LoVo (cell line): ENCODE data around the gene TBXT.
"Not testable (repeated sequence)": the region's sequence is repeated elsewhere in the genome, so short reads cannot be mapped to it uniquely, and the experiment has no call there.

Experiments used
- DNase-seq: peaks from one replicate; pipeline ENCODE4 v3.0.0-alpha.2; 2016; ENCODE audit warnings: low spot score

The TBXT gene

DNA sequence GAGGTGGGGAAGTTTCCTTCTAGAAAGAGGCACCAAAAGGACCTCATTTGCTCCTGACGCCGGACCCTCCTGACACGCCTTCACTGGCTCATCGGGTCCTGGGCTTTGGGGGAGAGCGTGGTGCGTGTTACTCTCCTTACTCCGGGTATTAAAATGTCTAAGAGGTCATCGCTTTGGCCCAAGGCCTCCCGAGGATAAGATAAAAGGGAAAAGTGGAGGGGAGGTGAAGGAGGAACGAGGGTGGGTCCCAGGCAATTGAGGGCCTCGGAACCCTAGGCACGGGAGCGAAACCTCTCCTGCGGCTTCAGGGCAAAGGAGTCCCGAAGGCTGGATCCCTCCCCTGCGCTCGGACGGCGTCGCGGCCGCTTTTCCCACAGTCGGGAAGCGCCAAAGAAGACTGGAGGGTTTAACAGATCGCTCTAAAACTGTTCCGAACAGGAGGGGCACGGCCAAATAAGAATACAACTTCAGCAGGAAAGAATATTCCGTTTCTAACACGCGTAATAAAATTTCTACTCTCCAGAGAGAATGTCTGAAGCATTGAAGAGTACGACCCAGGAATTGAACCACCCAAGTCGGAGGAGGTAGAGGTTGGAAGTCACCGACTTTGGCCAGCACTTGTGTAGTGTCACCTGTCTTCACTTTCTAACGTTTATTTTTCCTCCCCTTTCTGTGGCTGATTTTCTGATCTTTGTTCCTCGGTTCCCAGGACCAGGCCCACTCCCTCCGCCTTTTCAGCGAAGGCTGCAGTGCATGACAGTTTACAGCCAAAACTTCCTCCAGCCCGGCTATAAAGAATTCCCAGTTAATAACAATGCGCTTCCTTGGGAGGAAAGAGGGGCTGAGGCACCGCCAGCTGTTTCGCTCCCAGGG lies 2.1 kb upstream of the TBXT start:
- no peak for DNase-seq

DNA sequence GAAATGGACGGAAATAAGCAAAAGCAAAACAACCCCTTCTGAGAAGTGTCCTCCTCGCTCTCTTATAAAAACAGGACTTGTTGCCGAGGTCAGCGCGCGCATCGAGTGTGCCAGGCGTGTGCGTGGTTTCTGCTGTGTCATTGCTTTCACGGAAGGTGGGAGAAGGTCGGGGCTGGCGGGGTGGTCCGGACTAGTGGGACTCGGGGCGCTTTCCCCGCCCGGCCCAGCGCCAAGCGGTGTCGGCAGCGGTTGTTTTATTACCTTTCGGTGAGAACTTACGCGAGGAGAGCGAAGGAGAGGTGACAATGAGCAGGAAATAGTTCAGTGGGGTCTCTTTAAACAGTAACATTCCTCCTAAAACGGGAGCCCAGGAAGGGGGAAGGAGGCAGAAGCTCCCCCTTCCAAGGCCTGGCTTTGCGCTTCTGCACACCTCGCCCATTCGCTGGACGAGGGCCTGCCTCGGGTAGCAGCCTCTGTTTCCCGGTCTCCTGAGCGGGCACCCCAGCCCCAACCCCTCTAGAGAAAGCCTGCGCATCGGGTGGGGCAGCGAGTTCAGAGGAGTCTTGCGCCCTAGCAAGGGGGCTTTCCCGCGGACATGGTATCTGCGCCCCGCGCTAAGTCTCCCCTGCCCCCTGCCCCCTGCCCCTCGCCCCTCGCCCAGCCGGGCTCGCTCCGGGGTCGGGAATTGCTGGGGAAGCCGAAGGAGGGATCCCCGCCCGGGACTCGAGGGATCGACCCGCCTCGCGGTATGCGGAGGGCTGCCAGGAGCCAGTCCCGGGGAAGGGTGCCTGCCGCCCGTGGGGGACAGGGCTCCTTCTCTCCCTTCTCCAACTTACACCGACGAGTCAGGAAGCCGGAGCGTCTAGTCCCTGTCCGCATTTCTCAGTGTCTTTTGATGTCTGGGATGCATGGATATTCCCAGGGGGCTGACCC lies 1.2 kb upstream of the TBXT start:
- no peak for DNase-seq

DNA sequence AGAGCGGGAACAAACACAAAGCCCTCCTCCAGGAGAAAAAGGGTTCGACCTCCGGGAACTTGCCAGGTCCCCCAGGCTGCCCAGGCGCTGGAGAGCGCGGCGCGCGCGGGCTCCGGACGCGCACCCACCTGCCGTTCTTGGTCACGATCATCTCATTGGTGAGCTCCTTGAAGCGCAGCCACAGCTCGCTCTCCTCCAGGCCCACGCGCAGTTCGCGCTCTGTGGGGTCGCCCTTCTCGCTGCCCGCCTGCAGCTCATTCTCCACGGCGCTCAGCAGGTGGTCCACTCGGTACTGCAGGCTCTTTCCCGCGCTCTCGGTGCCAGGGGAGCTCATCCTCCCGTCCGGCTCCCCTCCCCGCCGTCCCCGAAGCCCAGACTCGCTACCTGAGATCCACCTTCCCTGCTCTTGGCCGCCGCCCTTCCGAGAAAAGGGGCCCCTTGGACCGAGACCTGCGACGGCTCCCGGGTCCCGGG lies 356 bp downstream of the TBXT start:
- DNase-seq: no peak

DNA sequence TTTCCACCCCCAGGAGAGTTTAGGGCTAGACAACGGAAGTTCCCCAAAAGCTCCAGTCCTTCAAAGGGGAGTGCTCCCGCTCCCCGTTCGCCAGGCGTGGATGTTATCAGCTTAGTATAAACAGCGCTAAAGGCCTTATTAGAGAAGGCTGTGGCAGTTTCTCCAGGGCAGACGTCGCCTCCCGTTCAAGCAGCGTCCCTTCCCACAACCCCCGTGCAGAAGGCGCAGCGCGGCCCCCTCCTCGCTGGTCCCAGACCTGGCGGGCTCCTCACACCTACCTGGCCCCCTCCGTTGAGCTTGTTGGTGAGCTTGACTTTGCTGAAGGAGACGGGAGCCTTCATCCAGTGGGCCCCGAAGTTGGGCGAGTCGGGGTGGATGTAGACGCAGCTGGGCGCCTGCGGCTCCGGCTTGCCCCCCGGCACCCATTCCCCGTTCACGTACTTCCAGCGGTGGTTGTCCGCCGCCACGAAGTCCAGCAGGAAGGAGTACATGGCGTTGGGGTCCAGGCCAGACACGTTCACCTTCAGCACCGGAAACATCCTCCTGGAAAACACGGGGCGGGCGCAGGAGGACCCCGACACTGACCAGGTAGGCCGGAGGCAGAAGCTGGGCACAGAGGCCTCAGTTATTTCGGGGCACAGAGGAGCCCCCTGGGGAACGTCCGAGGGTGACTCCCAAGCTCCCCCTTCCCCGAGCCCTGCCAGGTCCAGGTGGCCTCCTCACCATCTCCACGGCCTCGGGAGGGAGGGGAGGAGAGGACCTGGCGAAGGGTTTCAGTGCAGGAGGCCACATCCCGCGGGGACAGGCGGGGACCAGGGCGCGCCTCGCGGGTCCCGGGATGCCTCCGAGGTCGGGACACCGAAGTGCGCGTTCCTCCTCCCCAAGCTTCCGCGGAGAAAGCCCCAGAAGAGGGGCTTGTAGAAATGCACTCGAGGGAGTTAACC lies 1.1 kb downstream of the TBXT start:
- DNase-seq: no peak

DNA sequence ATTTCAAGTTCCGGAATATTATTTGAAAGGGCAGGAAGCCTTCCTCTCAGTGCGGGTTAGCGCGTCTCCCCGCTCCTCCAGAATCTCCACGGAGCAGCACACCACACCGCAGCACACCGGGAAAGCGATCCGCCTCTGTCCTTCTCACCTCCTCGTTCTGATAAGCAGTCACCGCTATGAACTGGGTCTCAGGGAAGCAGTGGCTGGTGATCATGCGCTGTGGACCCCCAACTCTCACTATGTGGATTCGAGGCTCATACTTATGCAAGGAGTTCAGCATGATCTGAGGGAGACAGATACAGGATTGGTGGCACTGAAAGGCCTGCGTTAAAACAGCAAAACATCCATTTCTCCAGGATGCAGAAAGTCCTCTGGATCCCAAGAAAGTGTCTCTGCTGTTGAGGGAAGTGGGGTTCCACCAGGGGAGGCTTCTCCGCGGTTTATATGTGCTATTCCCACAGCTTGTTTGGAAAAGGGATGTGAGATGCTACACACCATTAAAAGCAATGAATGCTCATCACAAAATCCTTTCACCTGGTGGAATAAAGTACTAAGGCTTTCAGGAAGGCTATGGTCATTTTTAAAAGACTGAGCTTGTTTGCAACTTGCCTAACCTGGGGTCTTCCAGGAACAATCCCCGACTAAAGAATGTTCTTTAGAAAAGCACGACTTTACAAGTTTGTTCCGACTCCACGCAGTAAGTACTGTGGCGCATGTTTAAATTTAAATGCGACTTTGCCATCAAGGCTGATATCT lies 1.9 kb downstream of the TBXT start:
- no peak for DNase-seq

DNA sequence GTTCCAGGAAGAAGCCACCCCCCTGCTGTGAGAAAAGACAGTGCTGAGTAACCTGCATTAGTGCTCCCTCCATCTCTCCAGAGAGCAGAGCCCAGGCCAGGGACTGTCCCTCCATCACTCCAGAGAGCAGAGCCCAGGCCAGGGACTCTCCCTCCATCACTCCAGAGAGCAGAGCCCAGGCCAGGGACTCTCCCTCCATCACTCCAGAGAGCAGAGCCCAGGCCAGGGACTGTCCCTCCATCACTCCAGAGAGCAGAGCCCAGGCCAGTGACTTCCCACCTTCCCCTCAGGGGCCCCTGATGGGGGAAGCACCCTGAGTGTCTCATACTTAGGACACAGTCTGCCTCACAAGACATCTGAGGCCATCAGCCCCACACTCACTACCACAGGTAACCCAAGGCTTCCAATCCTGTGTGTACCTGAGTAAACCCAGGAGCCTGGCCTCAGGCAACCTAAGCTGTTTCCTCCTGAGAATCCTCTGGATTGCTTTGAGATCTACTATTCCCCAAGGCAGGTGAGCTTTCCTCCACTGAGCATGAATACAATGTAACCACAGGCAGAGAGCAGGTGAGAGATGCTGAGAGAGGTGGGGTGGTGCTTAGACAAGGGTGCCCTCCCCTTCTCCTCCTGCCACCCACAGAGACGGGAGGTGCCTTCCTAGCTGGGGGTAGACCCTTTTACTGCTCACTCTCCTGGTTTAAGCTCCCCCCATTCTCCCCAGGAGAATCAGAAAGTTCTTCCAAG lies 4.9 kb downstream of the TBXT start:
- no peak for DNase-seq

DNA sequence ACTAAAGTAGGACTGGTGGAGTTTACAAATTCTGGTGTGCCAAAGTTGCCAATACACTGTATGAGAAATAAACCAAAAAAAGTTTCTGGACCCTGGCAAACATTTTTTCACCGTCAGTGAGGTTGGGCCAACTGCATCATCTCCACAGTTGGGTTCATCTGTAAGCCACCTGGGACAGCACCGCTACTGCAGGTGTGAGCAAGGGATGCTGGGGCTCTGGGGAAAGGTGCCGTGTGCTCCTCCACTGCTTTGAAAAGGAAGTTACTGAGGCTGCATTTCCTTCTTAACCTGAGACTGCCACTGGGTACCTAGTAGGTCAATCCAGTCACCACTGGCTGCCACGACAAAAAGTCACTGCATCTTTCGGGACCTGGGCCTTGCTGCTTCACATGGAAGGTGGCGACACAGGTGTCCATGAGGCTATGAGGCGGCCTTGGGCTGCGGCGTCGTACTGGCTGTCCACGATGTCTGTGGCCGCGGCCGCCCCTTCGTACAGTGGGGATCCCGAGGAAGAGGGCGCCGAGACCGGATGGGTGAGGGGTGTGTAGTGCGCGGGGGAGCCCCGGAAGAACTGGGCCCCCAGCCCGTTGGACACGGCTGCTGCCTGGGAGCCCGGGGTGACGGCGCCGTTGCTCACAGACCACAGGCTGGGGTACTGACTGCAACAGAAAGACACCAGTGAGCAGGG lies 9.6 kb downstream of the TBXT start:
- no peak for DNase-seq

DNA sequence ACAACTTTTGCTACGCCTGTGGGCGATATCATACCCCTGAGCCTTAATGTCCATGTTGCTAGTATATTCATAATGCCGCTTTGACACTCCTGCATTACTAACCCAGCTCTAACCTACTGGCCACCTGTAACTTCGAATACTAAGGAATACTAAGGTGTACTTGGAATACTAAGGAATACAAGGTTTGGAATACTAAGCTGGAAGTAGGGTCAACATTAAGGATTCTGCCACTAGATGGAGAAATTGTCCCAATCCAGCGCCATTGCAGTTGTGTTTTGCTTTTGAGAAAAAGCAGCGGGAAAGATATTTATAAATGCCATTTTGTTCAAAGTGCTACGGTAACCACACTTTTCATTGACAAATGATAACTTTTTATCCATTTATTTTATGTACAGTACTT lies 10.7 kb downstream of the TBXT start:
- peak; percentile 3 for DNase-seq

DNA sequence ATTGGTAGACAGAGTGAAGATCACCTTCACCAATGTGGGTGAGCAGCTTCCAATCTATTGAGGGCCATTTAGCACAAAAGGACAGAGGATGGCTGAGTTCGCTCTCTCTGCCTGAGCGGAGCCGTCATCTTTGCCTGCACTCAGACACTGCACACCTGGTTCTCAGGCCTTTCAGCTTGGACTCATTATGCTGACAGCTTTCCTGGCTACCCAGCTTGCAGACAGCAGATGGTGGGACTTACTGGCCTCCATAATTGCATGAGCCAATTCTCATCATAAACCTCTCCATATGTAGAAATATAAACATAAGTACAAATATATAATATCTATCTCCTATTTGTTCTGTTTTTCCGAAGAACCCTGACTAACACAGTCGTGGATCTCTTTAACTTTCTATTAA lies 13.7 kb downstream of the TBXT start:
- DNase-seq: no peak

DNA sequence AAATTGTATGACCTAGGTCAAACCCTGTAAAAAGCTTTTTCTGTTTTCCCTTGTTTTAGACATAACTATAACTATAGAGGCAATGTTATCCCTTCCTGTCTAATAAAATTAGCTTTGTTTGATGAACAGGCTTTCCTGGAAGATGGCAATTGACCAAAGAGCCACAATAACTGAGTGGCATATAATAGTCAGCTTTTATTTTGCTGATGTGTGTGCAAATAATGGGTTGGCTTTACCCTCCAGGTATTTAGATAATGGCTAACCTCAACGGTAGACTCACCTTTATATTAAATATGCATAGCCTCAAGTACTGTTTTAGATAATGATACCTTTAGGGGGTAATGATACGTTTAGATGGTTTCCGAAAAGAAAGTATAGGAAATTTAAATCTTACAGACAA lies 15.0 kb downstream of the TBXT start:
- DNase-seq: no peak

DNA sequence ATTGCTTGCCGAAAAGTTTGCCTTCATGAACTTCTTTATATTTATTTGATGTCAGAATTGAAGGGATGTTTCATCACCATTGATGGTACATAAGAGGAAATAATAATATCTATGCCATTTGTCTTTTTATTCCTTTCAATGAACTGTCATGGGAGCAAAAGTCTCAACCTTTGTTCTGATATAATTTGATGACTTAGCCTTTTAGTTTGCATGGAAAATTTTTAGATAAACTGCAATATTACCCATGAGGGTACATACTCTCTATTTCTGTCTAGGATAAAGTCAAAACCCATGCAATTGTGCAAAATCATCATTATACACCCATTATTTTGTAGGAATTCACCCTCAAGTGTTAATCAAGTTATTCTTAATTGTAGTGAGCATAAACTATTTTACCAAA lies 15.9 kb downstream of the TBXT start:
- no peak for DNase-seq

DNA sequence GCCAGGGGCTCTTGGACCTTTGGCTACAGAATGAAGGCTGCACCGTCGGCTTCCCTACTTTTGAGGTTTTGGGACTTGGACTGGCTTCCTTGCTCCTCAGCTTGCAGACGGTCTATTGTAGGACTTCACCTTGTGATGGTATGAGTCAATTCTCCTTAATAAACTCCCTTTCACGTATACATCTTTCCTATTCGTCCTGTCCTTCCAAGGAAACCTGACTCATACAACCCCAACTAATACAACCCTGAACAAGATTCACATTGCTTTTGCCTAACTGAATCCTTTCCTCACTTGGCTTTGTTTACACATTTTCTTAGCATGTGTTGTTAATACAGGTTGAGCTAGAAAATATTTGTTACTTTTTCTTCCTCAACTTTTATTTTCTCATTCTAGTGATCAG lies 21.9 kb downstream of the TBXT start:
- no peak for DNase-seq

DNA sequence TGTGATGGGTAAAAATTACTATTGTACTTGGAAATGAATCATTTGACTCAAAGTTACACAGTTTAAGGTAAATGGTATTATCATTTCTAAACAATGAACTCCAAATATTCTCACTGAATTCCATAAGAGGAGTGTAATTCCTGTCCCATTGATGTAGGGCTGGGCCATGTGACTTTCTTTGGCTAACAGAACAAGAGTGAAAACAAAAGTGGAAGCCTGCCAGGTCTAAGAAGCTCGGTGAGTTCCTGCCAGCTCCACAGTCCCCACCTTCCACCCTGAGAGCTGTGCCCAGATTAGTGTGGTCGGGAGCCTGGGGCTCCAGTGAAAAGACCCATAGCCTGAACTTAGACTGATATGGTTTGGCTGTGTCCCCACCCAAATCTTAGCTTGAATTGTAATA lies 24.6 kb downstream of the TBXT start:
- DNase-seq: no peak

DNA sequence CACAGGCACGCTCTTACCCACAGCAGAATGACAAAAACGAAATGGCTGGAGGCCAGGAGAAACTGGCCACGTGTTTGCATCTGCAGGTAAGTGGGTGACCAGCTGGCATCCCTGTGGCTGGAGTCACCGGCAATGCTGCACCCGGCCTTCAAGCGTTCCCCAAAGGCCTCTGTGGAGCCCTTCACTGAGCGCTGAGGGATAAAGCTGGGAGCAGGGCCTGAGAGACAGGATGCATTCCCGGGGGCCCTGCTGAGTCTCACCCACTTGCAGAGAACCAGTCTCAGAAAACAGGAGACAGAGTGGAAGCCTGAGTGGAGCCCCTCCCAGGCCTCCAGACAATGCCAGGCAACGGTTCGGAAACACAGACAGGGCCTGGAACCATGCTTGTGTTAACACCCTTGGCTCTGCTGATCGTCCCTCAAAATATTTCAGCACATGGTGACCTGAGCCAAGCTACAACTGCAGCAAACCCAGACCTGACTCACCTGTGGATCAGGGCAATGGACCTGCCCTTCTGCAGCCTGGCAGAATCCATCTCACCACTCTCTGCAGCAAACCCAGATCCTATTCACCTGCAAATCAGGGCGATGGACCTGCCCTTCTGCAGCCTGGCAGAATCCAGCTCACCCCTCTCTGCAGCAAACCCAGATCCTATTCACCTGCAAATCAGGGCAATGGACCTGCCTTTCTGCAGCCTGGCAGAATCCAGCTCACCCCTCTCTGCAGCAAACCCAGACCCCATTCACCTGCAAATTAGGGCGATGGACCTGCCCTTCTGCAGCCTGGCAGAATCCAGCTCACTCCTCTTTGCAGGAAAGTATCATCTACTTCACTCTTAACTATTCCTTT lies 39.8 kb downstream of the TBXT start:
- no peak for DNase-seq

DNA sequence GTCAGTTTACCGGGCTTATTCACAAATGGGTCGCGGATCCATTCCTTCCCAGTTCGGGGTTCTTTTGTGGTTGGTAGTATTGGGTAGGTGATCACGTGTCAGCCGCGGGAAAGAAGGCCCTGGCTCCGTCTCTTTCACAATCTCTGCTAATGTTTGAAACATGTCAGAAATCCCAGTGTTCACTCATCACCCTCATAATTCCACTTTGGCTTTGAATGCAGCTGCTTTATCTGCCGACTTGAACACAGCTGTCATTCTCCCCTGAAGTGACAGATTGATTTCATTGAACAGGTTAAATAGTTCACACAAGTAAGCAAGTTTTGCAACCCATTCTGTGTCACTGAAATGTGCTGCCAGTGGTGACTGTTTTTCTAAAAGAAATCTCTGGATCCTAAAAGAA lies 44.5 kb downstream of the TBXT start:
- DNase-seq: not testable (repeated sequence)

DNA sequence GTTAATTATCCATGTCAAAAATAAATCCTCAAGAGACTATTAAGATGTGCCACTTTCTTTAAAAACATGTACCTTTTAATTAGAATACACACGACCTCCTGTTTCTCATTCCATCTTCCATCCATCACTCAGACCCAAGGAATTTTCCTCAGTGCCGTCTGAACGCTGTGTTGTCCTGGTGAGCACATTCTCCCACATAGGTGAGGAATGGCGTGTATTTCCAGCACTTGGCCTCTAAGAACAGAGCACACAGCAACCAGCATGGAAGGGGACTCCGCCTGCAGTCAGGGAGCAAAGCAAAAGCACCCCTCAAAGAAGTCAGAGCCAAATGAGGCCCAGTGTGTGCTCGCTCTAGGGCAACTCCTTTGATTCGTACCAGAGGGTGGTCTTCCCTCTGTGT lies 45.9 kb downstream of the TBXT start:
- DNase-seq: no peak

DNA sequence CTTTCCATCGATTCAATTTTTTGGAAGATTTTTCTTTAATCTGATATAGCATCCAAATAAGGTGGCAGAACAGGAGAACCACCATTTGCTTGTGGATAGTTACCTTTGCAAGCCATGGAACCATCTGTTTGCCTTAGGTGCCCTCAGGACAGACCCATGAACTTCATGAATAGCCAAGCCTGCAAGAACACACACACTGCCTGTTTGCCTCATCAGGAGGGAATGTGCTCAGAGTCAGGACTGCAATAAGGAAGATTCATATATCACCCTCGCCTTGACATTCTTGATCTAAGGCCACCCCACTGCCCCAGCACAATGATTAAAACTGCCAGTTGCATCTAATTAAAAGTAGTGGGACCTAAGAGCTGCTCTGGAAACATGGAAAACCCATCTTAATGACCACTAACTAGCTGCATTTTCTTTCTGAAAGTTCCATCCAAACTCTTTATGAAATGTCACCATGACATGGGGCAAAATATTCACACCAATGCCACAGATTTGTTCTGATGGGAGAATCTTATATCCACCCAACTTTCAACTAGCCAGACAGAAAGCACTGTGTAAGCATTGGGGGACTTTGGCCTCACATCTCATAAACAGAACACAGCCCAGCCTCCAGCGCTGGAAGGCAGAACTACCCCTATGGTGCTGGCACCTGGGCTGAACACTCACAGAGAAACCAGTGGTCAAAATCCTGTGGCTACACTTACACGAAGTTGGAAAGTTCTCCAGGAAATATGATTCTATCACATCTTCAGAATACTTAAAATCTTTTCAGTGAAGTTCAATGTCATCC lies 48.3 kb downstream of the TBXT start:
- no peak for DNase-seq

DNA sequence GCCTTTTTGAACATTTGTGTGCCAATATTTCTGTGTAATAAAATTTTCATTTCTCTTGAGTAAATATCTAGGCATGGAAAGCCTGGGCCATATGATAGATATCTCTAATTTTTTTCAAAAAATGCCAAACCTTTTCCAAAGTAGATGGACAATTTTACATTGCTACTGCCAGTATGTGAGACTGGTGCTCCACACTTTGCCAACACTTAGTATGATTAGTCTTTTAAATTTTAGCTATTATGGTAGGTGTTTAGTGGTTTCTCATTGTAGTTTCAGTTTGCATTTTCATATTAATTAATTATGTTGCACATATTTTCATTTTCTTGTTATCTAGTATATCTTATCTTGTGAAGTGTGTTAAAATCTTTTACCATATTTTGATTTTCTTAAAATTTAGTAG lies 52.0 kb downstream of the TBXT start:
- DNase-seq: no peak
